ENCODE measurements around the gene RAB27B. TPM values are rescaled to one million over a fixed set of nuclear protein-coding genes. Genes with fewer than 3 reads are reported as not detected.

RAB27B gene
- total RNA-seq, 4 donors from 2014 or later = under 0.01 to 51.2 (median 3.3) TPM

- intact Hi-C loops (cut with DNase I; ENCODE audit: low total_unique reads) = no loop called here
- Histone ChIP-seq H3K9me3 (no peaks in the 10 kb centered on the region), H3K27ac (no peak overlapping the region), H3K4me3 (no peak overlapping the region), H3K36me3 (no peaks in the 10 kb centered on the region), H3K27me3 (no peaks in the 10 kb centered on the region), H3K4me1 (no peaks in the 10 kb centered on the region)
- TF ChIP-seq POLR2A (IDR thresholded peaks at IDR 0.05) = no peak
- no peak for TF ChIP-seq CTCF (IDR thresholded peaks at IDR 0.05)
- DNase-seq = no peak
Measured at GRCh38 chr18:54856105-54856646, 27.9 kb downstream of the RAB27B start.

- H3K27ac ChIP-seq = no peak overlapping the region
- no peak overlapping the region for H3K4me3 ChIP-seq
- intact Hi-C loops (cut with DNase I; ENCODE audit: low total_unique reads) = no loop called here
- no peaks in the 10 kb centered on the region for H3K36me3 ChIP-seq
- TF ChIP-seq CTCF (IDR thresholded peaks at IDR 0.05) (no peak), POLR2A (IDR thresholded peaks at IDR 0.05) (no peak)
- no peaks in the 10 kb centered on the region for H3K4me1 ChIP-seq
- no peak for DNase-seq
- H3K9me3 ChIP-seq = no peaks in the 10 kb centered on the region
- H3K27me3 ChIP-seq = no peaks in the 10 kb centered on the region
Measured at GRCh38 chr18:54857499-54857898, 29.2 kb downstream of the RAB27B start.

- TF ChIP-seq CTCF (IDR thresholded peaks at IDR 0.05) = no peak
- TF ChIP-seq POLR2A (IDR thresholded peaks at IDR 0.05) = no peak
- H3K27ac ChIP-seq = no peak overlapping the region
- H3K36me3 ChIP-seq = no peaks in the 10 kb centered on the region
- H3K4me3 ChIP-seq = no peak overlapping the region
- H3K27me3 ChIP-seq = no peaks in the 10 kb centered on the region
- H3K9me3 ChIP-seq = no peaks in the 10 kb centered on the region
- no peak for DNase-seq
- no peaks in the 10 kb centered on the region for H3K4me1 ChIP-seq
- intact Hi-C loops (cut with DNase I; ENCODE audit: low total_unique reads) = no loop called here
Measured at GRCh38 chr18:54859667-54860421, 31.6 kb downstream of the RAB27B start.

- no peaks in the 10 kb centered on the region for H3K27me3 ChIP-seq
- no peak for DNase-seq
- TF ChIP-seq CTCF (IDR thresholded peaks at IDR 0.05) = no peak
- no peak for TF ChIP-seq POLR2A (IDR thresholded peaks at IDR 0.05)
Measured at GRCh38 chr18:54860941-54861340, 32.7 kb downstream of the RAB27B start.

GRCh38 chr18:54867131-54867530 is 38.9 kb downstream of the RAB27B start:
- no peaks in the 10 kb centered on the region for H3K36me3 ChIP-seq
- H3K27ac ChIP-seq = no peak overlapping the region
- no peaks in the 10 kb centered on the region for H3K9me3 ChIP-seq
- DNase-seq = no peak
- H3K27me3 ChIP-seq = no peaks in the 10 kb centered on the region
- TF ChIP-seq POLR2A (IDR thresholded peaks at IDR 0.05) (no peak), CTCF (IDR thresholded peaks at IDR 0.05) (no peak)
- intact Hi-C loops (cut with DNase I; ENCODE audit: low total_unique reads) = no loop called here
- no peaks in the 10 kb centered on the region for H3K4me1 ChIP-seq
- no peak overlapping the region for H3K4me3 ChIP-seq

More at GRCh38 chr18:54860941-54861340, 32.7 kb downstream of the RAB27B start:
- no peaks in the 10 kb centered on the region for H3K36me3 ChIP-seq
- intact Hi-C loops (cut with DNase I; ENCODE audit: low total_unique reads) = no loop called here
- H3K27ac ChIP-seq = no peak overlapping the region
- H3K9me3 ChIP-seq = no peaks in the 10 kb centered on the region
- no peak overlapping the region for H3K4me3 ChIP-seq
- H3K4me1 ChIP-seq = no peaks in the 10 kb centered on the region

Measured in uterus (tissue), 4 donors.